ENCODE data around the gene ZNF485. TPM values are rescaled to one million over a fixed set of nuclear protein-coding genes. Genes with fewer than 3 reads are reported as not detected.

The ZNF485 gene
- 1.9 TPM for total RNA-seq (2013)
- polyA plus RNA-seq (under 1 TPM; 0.19 to 0.79 (median 0.27) TPM), polyA minus RNA-seq (0.83 and 0.88 TPM in 2 replicates), total RNA-seq (0.08 to 1.0 (median 0.47) reads per million in 11 experiments)

DNA sequence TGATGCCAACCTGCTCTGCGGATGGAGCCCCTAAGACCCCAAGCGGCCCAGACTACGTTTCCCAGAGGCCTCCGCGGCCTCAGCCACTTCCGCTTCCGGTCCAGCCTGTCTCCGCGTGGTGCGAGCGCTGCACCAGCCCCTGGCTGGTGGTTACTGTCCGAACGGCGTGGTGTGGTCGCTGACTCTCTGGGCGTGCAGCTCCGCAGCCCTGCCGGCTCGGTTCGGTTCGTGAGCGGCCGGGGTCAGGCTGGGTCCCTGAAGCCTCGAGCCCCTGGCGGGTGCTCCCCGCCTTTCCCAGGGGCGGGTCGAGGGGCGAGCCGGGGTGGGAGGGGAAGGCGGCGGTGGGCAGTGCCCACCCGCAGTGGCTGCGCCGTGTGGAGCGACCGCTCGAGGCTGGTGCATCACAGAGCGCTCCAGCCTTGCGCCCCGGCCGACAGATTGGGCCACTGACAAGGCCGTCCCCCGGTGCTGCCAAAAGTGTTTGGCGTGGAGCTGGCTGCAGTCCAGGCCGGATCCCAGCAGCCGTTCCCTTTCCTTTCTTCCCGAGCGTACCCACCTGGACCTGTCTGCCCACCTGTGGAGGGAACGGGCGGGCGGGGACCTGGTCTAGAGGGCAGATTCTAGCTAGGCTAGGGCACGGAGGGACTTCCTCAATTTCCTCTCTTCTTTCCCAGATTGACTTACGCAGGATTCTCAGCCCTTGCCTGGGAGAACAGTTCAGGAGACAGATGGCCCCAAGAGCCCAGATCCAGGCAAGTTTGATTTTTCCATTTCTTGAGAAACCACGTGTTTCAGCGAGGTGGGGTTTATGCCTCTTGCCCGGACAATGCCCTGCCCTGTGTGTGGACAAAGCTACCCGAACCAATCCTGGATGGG, at the start of gene ZNF485:
ZNF485 (plus strand) TSS at position 116 of the 876 bp plus-strand sequence; CDS start at position 729, 613 bp downstream.
- intact Hi-C loops (cut with micrococcal nuclease): no loop called here
- H4K20me1 ChIP-seq (ENCODE audit: insufficient read depth, low read length): no peaks in the 10 kb centered on the region
- no peaks in the 10 kb centered on the region for H3K27me3 ChIP-seq (ENCODE audit: control insufficient read depth in 2 of 2, insufficient read depth in 2 of 2, low read length in 2 of 2)
- Mint-ChIP-seq H3K4me3 (peak within 1 kb of the TSS; percentile 85 to 86), H3K9me3 (peaks cover 9 to 18% (median 10%) of the 10 kb centered on the region in 7 donors), H3K36me3 (peaks cover 22 to 25% of the 10 kb centered on the region in 2 donors), H3K4me1 (peaks cover 13% of the 10 kb centered on the region), H3K27me3 (ENCODE audit: low read depth in 3 of 3) (peaks cover 2 to 5% (median 4%) of the 10 kb centered on the region in 3 donors), H3K27ac (peak within 1 kb of the TSS in 3 of 7 donors; percentile 15 to 68 (median 49))
- H3K9ac ChIP-seq (ENCODE audit: insufficient read depth, low read length, poor library complexity, severe bottlenecking): peak within 1 kb of the TSS; percentile 77
- H3K36me3 ChIP-seq (replicated peaks in 1 of 2; ENCODE audit: control insufficient read depth in 1 of 2, insufficient read depth in 2 of 2, low read length in 2 of 2): peaks cover 2 to 4% of the 10 kb centered on the region in 2 donors
- peak; percentile 22 to 44 (median 36) for DNase-seq
- peak within 1 kb of the TSS in 1 of 2 donors; percentile 71 for H3K27ac ChIP-seq (ENCODE audit: low read depth in 1 of 2, low read length in 2 of 2)
- TF ChIP-seq, protein P1, sequence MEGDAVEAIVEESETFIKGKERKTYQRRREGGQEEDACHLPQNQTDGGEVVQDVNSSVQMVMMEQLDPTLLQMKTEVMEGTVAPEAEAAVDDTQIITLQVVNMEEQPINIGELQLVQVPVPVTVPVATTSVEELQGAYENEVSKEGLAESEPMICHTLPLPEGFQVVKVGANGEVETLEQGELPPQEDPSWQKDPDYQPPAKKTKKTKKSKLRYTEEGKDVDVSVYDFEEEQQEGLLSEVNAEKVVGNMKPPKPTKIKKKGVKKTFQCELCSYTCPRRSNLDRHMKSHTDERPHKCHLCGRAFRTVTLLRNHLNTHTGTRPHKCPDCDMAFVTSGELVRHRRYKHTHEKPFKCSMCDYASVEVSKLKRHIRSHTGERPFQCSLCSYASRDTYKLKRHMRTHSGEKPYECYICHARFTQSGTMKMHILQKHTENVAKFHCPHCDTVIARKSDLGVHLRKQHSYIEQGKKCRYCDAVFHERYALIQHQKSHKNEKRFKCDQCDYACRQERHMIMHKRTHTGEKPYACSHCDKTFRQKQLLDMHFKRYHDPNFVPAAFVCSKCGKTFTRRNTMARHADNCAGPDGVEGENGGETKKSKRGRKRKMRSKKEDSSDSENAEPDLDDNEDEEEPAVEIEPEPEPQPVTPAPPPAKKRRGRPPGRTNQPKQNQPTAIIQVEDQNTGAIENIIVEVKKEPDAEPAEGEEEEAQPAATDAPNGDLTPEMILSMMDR (IDR thresholded peaks at IDR 0.05): no peak
- WGBS (ENCODE audit: insufficient coverage): 2% methylated on average over 56 of the region's 58 CpGs
- peak within 1 kb of the TSS; percentile 90 for H2AFZ ChIP-seq (ENCODE audit: insufficient read depth, low read depth, low read length, poor library complexity, severe bottlenecking)
- H3K4me2 ChIP-seq (replicated peaks; ENCODE audit: extremely low read depth, low read length, poor library complexity, severe bottlenecking): peak within 1 kb of the TSS; percentile 92
- H3K4me1 ChIP-seq (ENCODE audit: control insufficient read depth in 1 of 2, insufficient read depth in 2 of 2, low read length in 2 of 2): peaks cover 11 to 16% of the 10 kb centered on the region in 2 donors
- peaks cover 0 to 6% of the 10 kb centered on the region in 2 donors for H3K9me3 ChIP-seq (replicated peaks in 1 of 2; ENCODE audit: control insufficient read depth in 1 of 2, insufficient read depth in 1 of 2, low read length in 2 of 2)
- no peaks in the 10 kb centered on the region for H3K79me2 ChIP-seq (ENCODE audit: insufficient read depth, low read length)
- peak within 1 kb of the TSS; percentile 67 to 85 (median 84) for H3K4me3 ChIP-seq (replicated peaks in 1 of 3; ENCODE audit: low read depth in 2 of 3, low read length in 3 of 3)

DNA sequence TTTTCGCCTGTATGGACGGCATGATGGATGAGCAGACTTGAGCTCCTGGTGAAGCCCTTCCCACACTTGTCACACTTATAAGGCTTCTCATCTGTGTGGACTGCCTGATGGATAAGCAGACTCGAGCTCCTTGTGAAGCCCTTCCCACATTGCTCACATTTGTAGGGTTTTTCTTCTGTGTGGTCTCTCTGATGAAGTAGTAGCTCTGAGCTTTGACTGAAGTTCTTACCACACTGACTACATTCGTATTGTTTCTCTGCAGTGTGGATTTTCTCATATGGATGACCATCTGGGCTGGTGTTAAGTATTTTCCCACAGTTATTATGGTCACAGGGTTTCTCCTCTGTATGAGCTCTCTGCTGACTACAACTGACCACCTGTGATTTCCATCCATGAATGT, 49.0 kb upstream of the ZNF485 start:
- Histone ChIP-seq H3K27ac (ENCODE audit: low read depth in 1 of 2, low read length in 2 of 2) (no peak overlapping the region), H3K9ac (ENCODE audit: insufficient read depth, low read length, poor library complexity, severe bottlenecking) (no peak overlapping the region), H3K4me1 (ENCODE audit: control insufficient read depth in 1 of 2, insufficient read depth in 2 of 2, low read length in 2 of 2) (no peaks in the 10 kb centered on the region), H4K20me1 (ENCODE audit: insufficient read depth, low read length) (no peaks in the 10 kb centered on the region), H3K36me3 (replicated peaks in 1 of 2; ENCODE audit: control insufficient read depth in 1 of 2, insufficient read depth in 2 of 2, low read length in 2 of 2) (no peaks in the 10 kb centered on the region), H3K79me2 (ENCODE audit: insufficient read depth, low read length) (no peaks in the 10 kb centered on the region), H3K27me3 (ENCODE audit: control insufficient read depth in 2 of 2, insufficient read depth in 2 of 2, low read length in 2 of 2) (no peaks in the 10 kb centered on the region), H3K9me3 (replicated peaks in 1 of 2; ENCODE audit: control insufficient read depth in 1 of 2, insufficient read depth in 1 of 2, low read length in 2 of 2) (peaks cover 28 to 37% of the 10 kb centered on the region in 2 donors), H3K4me3 (replicated peaks in 1 of 3; ENCODE audit: low read depth in 2 of 3, low read length in 3 of 3) (no peak overlapping the region), H2AFZ (ENCODE audit: insufficient read depth, low read depth, low read length, poor library complexity, severe bottlenecking) (no peak overlapping the region), H3K4me2 (replicated peaks; ENCODE audit: extremely low read depth, low read length, poor library complexity, severe bottlenecking) (no peak overlapping the region)
- TF ChIP-seq, protein P1 (IDR thresholded peaks at IDR 0.05): no peak
- DNase-seq: no peak
- intact Hi-C loops (cut with micrococcal nuclease): no loop called here
- H3K36me3 Mint-ChIP-seq: no peaks in the 10 kb centered on the region
- H3K27me3 Mint-ChIP-seq (ENCODE audit: low read depth in 3 of 3): peaks cover 0 to 3% (median 0%) of the 10 kb centered on the region in 3 donors
- no peak overlapping the region for H3K4me3 Mint-ChIP-seq
- H3K4me1 Mint-ChIP-seq: no peaks in the 10 kb centered on the region
- H3K9me3 Mint-ChIP-seq: peaks cover 17 to 54% (median 36%) of the 10 kb centered on the region in 7 donors
- H3K27ac Mint-ChIP-seq: no peak overlapping the region
- WGBS (ENCODE audit: insufficient coverage): no CpG with 5 or more reads among the region's 4 CpGs

All from CD14-positive monocyte (primary cell).